ENCODE measurements around the gene ATF6. TPM values are rescaled to one million over a fixed set of nuclear protein-coding genes. Genes with fewer than 3 reads are reported as not detected.

Gene ATF6
- total RNA-seq, 3 donors from 2014 or later, result 31.0 to 56.1 (median 34.1) TPM

DNA sequence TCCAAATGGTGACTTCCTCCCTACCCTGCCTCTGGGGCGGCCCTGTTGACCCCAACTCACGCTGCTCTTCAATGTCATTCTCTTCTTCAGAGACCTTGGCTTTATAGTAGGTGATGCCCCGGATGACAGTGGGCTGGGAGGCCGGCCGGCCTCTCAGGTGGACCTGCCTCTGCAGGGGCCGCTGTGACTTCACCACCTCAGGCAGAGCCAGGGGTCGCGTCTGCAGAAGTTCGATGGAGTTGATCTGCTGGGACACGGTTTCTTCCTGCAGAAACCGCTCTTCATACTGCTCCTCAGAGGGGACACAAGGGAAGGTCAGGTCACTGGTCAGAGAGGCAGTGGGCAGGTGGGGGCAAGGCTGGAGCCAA lies 233.9 kb downstream of the ATF6 start:
- H3K9me3 ChIP-seq, result no peaks in the 10 kb centered on the region
- H3K27me3 ChIP-seq, result no peaks in the 10 kb centered on the region
- H3K36me3 ChIP-seq, result no peaks in the 10 kb centered on the region
- no peak overlapping the region for H3K27ac ChIP-seq
- DNase-seq (ENCODE audit: low spot score in 2 of 2), result no peak
- H3K4me1 ChIP-seq, result no peaks in the 10 kb centered on the region
- intact Hi-C loops (cut with DNase I; ENCODE audit: low total_unique reads), result no loop called here
- no peak overlapping the region for H3K4me3 ChIP-seq
- no peak for TF ChIP-seq POLR2AphosphoS5 (IDR thresholded peaks at IDR 0.05)
- TF ChIP-seq, protein P1, sequence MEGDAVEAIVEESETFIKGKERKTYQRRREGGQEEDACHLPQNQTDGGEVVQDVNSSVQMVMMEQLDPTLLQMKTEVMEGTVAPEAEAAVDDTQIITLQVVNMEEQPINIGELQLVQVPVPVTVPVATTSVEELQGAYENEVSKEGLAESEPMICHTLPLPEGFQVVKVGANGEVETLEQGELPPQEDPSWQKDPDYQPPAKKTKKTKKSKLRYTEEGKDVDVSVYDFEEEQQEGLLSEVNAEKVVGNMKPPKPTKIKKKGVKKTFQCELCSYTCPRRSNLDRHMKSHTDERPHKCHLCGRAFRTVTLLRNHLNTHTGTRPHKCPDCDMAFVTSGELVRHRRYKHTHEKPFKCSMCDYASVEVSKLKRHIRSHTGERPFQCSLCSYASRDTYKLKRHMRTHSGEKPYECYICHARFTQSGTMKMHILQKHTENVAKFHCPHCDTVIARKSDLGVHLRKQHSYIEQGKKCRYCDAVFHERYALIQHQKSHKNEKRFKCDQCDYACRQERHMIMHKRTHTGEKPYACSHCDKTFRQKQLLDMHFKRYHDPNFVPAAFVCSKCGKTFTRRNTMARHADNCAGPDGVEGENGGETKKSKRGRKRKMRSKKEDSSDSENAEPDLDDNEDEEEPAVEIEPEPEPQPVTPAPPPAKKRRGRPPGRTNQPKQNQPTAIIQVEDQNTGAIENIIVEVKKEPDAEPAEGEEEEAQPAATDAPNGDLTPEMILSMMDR (IDR thresholded peaks at IDR 0.05), result no peak
- TF ChIP-seq POLR2A (IDR thresholded peaks at IDR 0.05), result no peak

DNA sequence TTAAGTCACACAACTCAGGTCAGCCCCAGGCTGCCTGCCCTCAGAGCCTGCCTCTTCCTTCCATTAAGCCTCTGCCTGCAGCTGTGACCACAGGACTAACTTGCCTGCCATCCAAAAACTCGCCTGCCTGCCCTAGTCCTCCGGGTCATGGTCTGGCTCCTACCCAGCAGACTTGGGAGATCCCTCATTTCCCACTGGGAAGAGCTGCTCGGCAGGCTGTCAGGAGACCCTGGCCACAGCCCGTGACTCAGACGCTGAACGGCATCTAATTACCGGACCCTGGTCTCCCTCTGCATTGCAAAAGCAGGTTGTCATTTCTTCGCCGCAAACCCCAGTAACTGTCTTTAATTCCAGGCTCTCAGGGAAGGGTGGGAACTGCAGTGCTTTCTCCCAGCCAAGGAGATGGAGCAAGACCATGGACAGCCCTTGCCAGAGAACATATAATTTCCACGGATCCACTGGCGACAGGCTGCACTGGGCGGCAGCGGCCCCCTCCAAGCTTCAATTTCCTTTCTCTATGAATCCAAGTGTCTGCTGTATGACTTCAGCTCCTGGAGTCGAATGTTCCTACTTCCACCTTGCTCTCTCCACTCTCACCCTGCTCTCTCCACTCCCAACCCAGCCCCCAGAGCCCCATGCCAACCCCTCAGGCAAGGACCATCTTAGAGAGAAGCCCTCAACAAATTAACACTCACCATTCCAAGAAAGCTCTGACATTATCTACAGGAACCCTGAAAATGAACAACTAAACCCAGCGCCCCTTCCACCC lies 237.1 kb downstream of the ATF6 start:
- Histone ChIP-seq H3K4me3 (peak overlapping the region in 2 of 3 donors; percentile 22 to 23), H3K9me3 (no peaks in the 10 kb centered on the region), H3K27ac (peak overlapping the region in 1 of 2 donors; percentile 74), H3K4me1 (no peaks in the 10 kb centered on the region), H3K36me3 (no peaks in the 10 kb centered on the region), H3K27me3 (no peaks in the 10 kb centered on the region)
- intact Hi-C loops (cut with DNase I; ENCODE audit: low total_unique reads), result no loop called here
- TF ChIP-seq, protein P1 (IDR thresholded peaks at IDR 0.05), result no peak
- TF ChIP-seq POLR2AphosphoS5 (IDR thresholded peaks at IDR 0.05), result peak in 1 of 3 donors; percentile 40
- DNase-seq (ENCODE audit: low spot score in 2 of 2), result peak in 1 of 2 donors; percentile 26

DNA sequence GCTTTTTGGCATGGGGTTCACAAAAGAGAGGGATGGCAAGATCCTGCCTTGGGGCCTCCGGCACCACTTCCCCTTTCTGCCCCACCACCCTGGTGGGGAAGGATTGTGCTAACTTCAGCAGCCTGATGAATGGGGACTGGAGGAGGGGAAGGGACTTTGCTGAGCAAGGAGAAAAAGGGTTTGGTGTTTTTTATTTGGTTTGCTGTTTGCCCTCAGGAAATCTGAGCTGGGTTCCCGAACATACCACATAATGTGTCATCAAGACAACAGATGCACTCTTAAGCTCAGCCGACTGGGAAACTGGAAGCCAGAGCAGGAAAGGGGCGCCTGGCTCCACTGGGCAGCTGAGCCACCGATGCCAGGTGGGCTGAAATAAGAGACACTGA lies 237.7 kb downstream of the ATF6 start:
- peak overlapping the region in 1 of 3 donors; percentile 23 for H3K4me3 ChIP-seq
- TF ChIP-seq POLR2A (IDR thresholded peaks at IDR 0.05) (no peak), POLR2AphosphoS5 (IDR thresholded peaks at IDR 0.05) (no peak)
- TF ChIP-seq, protein P1 (IDR thresholded peaks at IDR 0.05), result no peak
- peak overlapping the region in 1 of 2 donors; percentile 74 for H3K27ac ChIP-seq
- no peaks in the 10 kb centered on the region for H3K4me1 ChIP-seq
- intact Hi-C loops (cut with DNase I; ENCODE audit: low total_unique reads), result no loop called here
- no peak for DNase-seq (ENCODE audit: low spot score in 2 of 2)
- H3K9me3 ChIP-seq, result no peaks in the 10 kb centered on the region
- H3K27me3 ChIP-seq, result no peaks in the 10 kb centered on the region
- H3K36me3 ChIP-seq, result no peaks in the 10 kb centered on the region

DNA sequence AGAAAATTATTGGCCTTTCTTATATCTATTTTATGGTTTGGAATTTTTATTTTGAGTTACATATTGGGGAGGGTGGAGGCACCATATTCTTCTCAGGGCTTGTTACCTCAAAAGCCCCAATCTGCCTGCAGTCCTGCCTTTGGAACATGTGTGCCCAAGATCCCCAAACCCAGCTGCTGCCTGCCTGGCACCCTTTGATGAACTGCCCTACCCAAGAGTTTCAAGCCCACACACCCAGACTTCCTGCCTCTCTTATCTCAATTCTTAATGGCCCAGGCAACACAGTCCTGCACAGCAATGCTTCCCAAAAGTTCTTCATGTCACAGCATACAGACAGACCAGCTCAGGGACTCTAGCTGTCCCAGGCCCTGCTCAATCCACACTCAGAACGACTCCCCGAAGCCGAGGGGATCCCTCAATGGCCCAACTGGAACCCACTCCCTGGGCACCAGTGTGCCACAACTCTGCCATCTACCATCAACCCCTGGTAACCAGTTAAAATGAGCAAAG lies 238.4 kb downstream of the ATF6 start:
- TF ChIP-seq POLR2AphosphoS5 (IDR thresholded peaks at IDR 0.05) (no peak), POLR2A (IDR thresholded peaks at IDR 0.05) (no peak)
- TF ChIP-seq, protein P1 (IDR thresholded peaks at IDR 0.05), result no peak
- Histone ChIP-seq H3K27me3 (no peaks in the 10 kb centered on the region), H3K4me3 (no peak overlapping the region), H3K36me3 (no peaks in the 10 kb centered on the region), H3K4me1 (no peaks in the 10 kb centered on the region), H3K27ac (peak overlapping the region in 1 of 2 donors; percentile 74), H3K9me3 (no peaks in the 10 kb centered on the region)
- no peak for DNase-seq (ENCODE audit: low spot score in 2 of 2)
- intact Hi-C loops (cut with DNase I; ENCODE audit: low total_unique reads), result no loop called here

DNA sequence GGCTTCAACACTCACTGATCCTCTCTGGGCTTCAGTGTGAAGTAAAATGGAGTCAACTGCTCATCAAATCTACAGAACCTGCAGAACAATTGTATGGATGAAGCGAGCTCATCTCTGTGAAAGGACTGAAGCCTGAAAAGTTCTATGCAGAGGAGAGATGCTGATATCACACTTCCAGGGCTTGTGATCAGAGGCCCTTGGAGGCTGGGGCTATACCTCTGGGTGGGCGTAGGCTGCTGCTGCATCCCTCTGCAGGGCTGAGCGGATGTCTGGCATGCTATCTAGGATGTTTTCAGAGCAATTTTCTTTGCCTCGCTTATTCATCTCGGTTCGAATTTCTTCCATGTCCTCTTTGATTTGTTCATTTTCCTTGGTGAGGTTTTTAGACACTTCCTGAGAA lies 240.0 kb downstream of the ATF6 start:
- Histone ChIP-seq H3K4me1 (no peaks in the 10 kb centered on the region), H3K36me3 (no peaks in the 10 kb centered on the region), H3K27ac (no peak overlapping the region), H3K4me3 (no peak overlapping the region), H3K9me3 (no peaks in the 10 kb centered on the region), H3K27me3 (no peaks in the 10 kb centered on the region)
- TF ChIP-seq POLR2AphosphoS5 (IDR thresholded peaks at IDR 0.05) (no peak), POLR2A (IDR thresholded peaks at IDR 0.05) (no peak)
- TF ChIP-seq, protein P1 (IDR thresholded peaks at IDR 0.05), result no peak
- intact Hi-C loops (cut with DNase I; ENCODE audit: low total_unique reads), result no loop called here
- no peak for DNase-seq (ENCODE audit: low spot score in 2 of 2)

Data from breast epithelium (tissue), 4 donors.